HG03520 (cell line): ENCODE measurements around the gene FOXM1.
"Not testable (repeated sequence)": the region's sequence is repeated elsewhere in the genome, so short reads cannot be mapped to it uniquely, and the experiment has no call there.

ENCODE experiments used
- ATAC-seq: cut with Tn5 transposase; IDR thresholded peaks from one replicate; pipeline ENCODE4 v1.9.1; 2021; ENCODE audit warnings: mild to moderate bottlenecking, moderate library complexity; ENCODE audit not compliant: unreplicated experiment

FOXM1 gene

DNA sequence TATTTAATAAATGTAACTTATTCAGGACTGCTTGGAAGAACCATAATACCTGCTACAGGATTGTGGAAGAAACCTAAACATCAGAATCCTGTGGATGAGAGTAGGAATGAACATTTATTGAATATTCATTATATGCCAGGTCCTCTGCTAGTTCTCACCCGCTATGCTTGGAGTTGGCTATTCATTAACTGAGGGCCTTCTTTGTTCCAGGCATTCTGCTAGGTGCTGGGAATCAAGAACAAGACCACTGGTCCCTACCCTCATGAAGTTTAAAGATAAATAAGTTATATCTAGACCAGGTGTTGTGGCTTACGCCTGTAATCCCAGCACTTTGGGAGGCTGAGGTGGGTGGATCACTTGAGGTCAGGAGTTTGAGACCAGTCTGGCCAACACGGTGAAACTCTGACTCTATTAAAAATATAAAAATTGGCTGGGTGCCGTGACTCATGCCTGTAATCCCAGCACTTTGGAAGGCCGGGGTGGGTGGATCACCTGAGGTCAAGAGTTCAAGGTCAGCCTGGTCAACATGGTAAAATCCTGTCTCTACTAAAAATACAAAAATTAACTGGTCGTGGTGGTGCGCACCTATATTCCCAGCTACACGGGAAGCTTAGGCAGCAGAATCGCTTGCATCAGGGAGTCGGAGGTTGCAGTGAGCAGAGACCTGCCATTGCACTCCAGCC is 9.9 kb upstream of the FOXM1 start:
- ATAC-seq, result no peak

DNA sequence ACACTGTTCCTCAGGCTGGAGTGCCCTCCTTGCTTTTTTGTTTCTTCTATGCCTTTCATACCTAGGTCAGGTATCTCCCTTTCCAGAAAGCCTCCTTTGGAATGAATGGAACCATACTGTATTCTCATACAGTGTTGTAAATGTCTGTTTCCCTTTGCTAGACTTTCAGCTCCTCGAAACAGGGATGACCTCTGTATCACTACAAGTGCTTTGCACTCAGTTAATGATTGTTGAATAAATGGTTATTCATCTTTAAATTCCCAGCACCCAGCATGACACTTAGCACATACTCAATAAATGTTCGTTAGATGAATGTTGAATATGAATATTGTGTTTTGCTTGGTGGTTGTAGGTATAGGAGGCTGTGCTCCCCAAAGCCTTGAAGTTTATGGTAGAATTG is 7.8 kb upstream of the FOXM1 start:
- no peak for ATAC-seq

DNA sequence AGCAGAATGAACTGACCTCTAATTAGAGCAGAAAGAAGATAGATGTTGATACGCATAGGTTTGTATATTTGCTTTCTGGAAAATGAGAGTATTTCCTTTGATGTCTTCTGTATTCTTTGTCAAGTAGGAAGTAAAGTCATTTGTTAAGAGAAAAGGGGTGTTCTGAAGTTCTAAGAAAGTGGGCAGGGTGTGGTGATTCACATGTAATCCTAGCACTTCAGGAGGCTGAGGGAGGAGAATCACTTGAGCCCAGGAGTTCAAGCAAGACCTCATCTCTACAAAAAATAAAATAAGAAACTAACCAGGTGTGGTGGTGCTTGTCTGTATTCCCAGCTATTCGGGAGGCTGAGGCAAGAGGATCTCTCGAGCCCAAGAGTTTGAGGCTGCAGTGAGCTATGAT is 2.9 kb upstream of the FOXM1 start:
- ATAC-seq, result no peak

DNA sequence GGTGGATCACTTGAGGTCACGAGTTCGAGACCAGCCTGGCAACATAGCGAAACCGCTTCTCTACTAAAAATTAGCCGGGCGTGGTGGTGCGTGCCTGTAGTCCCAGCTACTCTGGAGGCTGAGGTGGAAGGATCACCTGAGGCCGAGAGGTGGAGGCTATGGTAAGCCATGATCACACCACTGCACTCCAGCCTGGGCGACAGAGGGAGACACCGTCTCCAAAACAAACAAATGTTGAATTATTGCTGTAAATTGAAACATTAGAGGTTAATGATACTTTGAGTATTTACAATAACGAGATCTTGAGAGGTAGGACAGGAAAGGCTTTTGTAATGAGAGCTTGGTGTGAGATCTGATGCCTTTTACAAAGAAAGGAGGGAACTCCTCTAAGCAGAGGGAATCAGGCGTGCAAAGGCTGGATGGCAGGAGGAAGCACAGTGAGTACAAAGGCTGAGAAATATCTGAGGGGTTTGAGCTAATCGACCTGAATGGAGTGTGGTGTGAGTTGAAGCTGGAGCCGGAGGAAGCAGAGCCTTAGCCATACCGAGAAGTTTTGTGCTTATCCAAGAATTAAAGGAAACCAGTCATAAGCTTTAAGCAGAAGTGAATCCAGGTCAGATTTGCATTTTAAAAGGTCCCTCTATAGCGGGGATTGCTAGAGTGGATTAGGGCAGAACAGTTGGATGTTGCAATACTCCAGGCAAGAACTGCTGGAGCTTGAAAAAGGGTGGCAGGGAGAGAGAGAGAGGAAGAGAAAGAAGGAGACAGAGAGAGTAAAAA is 1.2 kb upstream of the FOXM1 start:
- ATAC-seq, result no peak

DNA sequence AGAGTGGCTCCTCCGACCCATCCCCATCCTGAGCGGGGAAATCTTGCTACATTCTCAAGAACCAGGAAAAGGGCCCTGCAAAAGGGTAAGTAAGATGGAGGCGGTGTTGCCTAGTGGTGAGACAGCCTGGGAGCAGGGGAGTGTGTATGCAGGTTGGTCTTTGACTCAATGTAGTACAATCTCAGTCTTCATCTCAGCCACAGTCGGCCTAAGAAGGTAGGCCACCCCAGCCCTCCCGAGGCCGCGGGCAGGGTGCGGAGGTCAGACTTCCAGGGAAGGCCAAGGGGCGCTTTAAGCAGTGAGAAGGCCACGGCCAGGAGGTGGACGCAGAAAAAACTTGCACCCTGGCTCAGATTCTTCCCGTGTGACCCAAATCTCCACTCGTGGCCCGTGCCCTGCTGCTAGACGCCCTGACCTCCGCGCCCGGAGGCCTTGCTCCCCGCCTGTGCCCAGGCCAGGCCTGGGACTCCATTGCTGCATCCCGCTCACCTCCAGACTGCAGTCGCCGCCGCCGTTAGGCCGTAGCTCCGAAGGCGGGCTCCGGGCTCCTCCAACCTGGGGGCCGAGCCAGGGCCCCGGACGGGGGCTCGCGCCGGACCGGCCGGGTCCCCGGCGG is 435 bp downstream of the FOXM1 start:
- peak; percentile 33 for ATAC-seq

DNA sequence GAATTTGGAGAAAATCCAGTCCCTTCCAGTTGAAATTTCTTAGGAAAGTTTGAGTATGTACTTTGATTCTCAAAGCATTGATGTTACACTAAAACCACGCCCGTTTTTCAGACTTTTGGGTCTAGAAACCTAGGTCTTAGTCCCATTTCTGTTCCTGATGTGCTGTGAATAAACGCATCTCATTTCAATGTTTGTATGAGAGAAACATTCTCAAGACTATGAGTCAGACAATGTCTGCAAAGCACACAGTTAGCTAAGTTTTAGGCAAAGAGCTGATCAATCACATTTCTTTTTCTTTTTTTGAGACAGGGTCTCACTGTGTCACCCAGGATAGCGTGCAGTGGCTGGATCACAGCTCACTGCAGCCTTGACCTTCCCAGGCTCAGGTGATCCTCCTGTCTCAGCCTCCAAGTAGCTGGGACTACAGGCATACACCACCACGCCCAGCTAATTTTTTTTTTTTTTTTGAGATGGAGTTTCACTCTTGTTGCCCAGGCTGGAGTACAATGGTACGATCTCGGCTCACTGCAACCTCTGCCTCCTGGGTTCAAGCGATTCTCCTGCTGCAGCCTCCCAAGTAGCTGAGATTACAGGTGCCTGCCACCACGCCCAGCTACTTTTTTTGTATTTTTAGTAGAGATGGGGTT is 7.9 kb downstream of the FOXM1 start:
- not testable (repeated sequence) for ATAC-seq

DNA sequence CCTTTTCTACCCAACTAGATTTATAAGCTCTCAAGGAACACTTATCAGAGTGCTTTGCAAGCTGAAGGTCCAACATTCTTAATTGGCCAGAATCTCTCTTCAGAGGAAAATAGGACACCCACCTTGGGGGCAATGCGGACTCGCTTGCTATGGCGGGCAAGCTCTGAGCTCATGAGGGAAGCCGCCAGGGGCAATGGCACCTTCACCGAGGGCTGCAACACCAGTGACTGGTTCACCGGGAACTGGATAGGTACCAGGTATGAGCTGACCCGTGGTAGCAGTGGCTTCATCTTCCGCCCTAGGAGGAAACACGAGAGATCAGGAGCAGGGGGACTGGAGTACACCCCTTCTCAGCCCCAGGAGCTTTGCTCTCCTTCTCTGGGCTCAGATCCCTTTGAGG is 12.8 kb downstream of the FOXM1 start:
- ATAC-seq, result no peak

DNA sequence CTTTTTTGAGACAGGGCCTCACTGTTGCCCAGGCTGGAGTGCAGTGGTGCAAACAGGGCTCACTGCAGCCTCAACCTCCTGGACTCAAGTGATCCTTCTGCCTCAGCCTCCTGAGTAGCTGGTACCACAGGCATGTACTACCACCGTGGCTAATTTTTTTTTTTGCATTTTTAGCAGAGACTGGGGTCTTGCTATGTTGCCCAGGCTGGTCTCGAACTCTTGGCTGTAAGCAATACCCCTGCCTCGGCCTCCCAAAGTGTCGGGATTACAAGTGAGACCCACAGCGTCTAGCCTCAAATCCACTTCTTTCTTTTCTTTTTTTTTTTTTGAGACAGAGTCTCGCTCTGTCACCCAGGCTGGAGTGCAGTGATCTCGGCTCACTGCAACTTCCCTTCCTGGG is 13.6 kb downstream of the FOXM1 start:
- not testable (repeated sequence) for ATAC-seq

DNA sequence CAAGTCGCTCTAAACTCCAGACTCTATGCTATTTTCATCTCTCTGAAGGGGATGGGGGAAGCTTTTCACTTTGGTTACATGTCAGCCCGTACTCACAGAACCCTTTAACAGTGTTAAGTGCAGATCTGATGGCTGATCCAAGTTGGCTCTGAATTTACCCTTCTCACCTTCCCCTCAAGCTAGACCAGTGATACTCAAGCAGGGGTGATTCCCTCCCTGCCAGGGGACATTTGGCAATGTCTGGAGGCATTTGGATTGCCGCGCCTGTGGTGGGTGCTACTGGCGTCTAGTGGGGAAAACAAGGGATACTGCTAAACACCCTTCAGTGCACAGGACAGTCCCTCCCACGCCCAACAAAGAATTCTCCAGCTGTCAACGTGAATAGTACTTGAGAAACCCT is 14.1 kb downstream of the FOXM1 start:
- ATAC-seq, result no peak

DNA sequence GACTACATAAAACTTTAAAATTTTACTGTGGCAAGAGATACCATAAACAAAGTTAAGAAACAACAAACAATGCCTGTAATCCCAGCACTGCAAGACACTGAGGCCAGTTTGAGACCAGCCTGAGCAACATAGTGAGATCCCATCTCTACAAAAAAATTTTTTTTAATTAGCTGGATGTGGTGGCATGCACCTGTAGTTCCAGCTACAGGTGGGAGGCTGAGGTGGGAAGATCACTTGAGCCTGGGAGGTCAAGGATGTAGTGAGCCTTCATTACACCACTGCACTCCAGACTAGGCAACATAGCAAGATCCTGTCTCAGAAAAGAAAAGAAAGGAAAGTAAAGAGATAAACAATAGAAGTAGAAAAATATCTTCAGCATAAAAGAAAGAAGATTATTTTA is 16.8 kb downstream of the FOXM1 start:
- no peak for ATAC-seq

DNA sequence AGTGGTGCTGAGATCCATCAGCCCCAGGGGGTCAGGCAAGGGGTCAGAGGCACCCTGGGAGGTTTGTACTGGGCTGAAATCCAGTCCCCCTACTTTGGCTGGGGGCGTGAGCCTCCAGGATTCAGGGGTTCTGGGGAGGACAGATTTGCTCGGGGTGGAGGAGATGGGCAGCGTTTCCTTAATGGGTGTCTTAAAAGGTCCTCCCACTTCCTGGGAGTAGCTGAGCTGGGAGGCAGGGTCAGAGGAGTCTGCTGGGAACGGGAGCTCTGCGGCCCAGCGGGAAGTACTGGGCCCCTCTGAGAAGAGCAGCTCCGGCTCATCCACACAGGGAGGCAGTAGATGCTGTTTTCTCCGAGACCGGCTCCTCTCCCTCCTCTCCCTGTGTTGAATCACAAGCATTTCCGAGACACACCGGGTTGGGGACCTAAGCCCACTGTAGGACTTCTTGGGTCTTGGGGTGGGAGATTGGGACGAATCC is 18.0 kb downstream of the FOXM1 start:
- no peak for ATAC-seq

DNA sequence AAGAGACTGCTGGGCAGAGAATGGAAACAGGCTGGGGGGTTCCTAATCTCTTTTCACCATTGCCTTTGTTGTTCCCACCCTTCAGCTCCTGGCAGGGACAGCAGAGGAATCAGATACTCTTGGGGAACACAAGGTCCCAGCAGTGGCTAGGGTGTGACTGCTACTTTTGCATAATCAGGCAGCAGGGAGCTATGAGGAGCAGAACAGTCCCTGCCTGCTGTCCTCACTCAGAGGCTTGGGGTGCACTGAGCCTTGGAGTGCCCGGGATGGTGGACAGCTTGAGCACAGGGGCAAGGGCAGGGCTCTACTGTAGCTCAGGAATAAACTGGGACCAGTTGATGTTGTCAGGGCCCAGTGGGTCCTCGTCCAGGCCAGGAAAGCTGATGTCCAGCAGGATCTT is 18.6 kb downstream of the FOXM1 start:
- ATAC-seq, result no peak

DNA sequence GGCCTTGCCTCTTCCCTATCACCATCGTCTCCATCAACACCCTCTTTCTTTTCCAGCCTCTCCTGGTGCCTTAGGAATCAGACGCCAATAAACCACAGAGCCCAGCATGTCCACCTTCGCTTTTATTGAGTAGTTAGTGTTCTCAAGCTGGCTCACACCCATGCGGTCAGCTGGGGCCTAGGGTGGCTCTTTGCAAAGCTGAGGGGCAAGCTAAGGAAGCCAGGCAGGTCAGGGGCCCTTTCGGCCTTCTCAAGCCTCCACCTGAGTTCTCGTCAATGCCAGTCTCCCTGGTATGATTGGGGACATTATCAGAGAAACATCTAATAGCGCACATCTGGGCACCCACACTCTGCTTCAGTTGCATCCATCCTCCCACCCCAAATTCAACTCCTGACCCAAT is 19.4 kb downstream of the FOXM1 start:
- no peak for ATAC-seq

DNA sequence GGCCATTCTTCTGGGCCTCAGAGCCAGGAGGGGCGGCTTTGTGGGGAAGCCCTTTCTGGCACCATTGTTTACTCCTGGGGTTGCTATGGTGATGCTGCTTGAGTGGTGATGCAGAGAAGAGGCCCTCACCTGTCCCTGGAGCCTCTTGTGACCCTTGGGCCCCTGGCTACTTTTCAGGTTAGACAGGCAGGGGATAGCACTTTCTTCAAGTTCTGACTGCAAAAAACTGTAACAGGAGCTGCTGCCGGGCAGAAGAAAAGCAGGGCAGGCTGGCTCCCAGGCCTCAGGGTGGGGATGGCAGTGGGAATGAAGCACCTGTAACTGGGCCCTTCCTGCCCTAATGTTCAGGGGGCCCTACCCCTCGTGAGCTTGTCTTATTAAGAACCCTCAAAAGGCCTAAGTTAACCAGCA is 19.9 kb downstream of the FOXM1 start, which contains the start of gene TEX52:
TEX52 (minus strand) TSS at position 19 of the 411 bp plus-strand sequence; CDS start at position 6, 13 bp downstream.
- ATAC-seq, result no peak

DNA sequence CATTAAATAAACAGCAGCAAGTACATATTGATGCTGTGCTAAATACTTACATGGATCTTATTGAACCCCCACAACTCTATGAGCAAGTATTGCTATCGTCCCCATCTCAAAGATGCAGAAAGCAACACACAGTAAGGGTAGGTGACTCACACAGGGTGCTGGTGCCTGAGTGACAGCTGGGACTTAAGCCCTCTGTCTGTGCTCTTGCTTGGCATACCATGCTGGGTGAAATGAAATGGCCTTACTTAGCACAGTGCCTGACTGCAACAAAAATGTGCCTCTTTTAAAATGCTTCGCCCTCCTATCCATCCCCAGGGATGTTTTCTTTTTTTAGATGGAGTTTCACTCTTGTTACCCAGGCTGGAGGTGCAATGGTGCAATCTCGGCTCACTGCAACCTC is 20.9 kb downstream of the FOXM1 start:
- no peak for ATAC-seq

DNA sequence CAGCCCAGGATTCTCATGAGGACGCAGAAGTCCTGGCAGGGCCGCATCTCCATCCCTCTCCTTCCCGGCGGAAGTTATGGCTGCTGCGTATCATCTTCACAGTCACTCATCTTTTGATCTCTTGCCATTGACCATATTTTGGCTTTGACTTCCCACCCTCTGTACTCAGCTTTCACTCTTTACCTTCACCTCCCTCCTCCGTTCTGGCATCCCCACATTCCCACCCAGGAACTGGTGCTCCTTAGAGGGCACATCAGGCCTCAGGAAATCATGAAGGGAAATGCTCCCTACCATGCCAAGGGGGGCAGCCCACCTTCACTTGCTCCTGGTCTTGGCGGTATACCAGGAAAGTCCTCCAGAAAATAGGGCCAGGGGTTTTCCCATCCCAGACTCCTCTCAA is 21.4 kb downstream of the FOXM1 start:
- no peak for ATAC-seq

DNA sequence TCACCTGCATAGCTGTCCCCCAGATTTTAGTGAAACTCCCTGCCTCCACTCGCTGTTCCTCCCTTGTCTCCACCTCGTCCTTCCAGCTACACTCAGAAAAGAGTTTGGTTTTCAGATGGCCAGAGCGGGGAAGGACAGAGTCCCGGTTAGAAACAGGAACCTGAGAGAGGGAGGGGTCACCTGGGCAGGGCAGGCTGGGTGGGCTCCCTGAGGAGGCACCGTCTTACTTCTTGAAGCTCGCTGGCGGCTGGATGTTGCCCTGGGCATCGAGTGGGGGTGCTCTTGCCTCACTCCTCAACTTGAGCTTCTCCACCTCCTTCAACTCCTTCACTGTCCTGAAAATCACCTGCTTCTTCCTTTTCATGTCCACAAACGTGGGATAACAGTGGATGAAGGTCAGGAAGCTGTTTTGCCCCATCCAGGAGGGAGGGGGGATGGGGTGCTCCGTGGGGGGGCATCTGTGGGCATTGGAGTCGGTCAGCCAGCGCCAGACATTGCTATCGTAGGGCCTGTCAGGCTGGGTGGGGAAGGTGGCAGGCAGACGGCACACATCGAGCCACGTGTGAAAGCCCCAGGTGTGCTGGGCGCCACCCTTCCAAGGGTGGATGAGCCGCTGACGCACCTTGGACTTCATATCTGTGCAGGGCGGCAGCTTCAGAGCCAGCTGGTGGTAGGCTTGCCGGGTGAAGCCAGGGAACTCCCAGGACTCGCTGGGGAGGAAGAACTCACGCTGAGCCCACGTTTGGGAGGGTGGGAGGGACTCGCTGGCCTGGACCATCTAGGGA is 22.1 kb downstream of the FOXM1 start:
- ATAC-seq, result no peak

DNA sequence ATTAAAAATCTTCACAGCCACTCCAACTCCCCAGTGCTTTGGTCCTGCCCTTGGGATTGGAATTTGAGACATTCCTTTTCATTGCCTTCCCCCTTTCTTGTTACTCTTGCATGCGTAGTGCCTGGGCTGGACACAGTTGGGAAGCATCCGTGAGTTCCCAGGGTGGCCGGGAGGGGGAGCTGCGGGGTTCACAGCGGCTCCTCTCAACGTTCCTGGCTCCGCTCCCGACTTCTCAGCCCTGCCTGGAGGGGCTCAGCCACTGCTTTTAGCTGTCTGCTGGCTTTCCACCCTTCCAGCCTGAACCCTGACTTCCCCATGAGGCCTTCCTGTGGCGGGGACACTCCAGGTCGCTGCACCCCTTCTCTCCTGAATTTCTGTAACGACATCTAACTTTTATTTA is 23.3 kb downstream of the FOXM1 start:
- ATAC-seq, result no peak

DNA sequence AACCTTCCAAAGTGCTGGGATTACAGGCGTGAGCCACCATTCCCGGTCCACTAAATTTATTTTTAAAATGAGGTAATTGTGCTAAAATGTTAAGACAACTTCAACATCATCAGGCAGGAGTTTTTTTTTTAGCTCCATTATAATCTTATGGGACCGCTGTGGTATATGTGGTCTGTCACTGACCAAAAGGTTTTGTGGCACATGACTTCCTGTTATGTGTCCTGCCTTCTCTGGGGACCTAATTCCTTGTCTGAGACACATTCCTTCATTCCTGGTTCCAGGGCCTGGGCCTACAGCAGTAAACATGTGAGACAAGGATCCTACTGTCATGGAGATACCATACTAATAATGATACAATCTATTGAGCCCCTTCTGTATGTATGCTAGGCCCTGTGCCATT is 25.0 kb downstream of the FOXM1 start:
- no peak for ATAC-seq

DNA sequence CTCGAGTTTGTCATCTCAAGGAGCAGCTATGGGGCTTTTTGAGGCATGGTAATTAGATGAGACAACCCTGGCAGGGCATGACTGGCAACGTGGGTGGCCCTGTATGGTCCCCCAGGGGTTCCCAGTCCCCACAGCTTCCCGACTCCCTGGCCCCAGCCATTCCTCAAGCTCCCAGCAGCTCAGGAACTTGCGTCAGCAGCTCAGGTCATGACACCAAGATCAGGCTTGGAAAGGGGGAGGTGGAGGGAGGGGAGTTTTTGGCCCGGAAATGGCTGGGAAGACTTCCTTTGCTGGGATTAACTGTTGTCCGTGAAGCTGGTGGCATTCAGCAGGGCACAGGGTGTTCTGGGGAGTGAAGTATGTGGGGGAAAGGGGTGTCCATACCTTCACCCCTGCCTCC is 31.7 kb downstream of the FOXM1 start:
- no peak for ATAC-seq

DNA sequence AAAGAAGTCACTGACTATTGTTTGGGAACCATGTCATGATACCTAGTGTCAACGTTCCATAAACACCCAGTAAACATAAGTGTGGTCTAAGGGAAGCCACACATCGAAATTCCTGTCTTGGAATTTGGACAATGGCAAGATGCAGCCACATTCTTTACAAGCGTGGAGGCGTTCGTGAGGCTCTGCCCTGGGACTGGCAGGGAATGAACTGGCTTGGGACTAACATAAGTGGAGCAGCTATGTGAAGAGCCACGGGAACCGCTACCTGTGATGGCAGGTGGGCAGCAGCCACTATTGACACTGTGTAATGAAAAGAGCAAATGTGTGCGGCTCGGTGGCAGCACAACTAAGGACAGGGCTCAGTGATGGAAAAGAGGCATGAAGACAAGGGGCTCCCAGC is 32.2 kb downstream of the FOXM1 start:
- no peak for ATAC-seq
